T-helper 1 cell treated with Interleukin-12 subunit alpha and Interleukin-12 subunit beta and Interleukin-4 antibody, amounts not matched to agents 30 μg/mL and 1 μg/mL, for 36 hours (primary cell): ENCODE data around the gene PTPRD.

Experiments used
- H3K27ac Mint-ChIP-seq: one replicate; pipeline ENCODE4 v1.8.0; 2021; ENCODE audit warnings: mild to moderate bottlenecking, mixed read lengths
- H3K27me3 Mint-ChIP-seq: one replicate; pipeline ENCODE4 v1.8.0; 2021; ENCODE audit warnings: low read depth, mixed read lengths
- H3K36me3 Mint-ChIP-seq: one replicate; pipeline ENCODE4 v1.8.0; 2021; ENCODE audit warnings: low read depth, mixed read lengths
- H3K4me1 Mint-ChIP-seq: one replicate; pipeline ENCODE4 v1.8.0; 2021; ENCODE audit warnings: low read depth, mixed read lengths
- H3K4me3 Mint-ChIP-seq: one replicate; pipeline ENCODE4 v1.8.0; 2021; ENCODE audit warnings: mild to moderate bottlenecking, moderate library complexity, mixed read lengths
- H3K9me3 Mint-ChIP-seq: one replicate; pipeline ENCODE4 v1.8.0; 2021; ENCODE audit warnings: mixed read lengths

The PTPRD gene

DNA sequence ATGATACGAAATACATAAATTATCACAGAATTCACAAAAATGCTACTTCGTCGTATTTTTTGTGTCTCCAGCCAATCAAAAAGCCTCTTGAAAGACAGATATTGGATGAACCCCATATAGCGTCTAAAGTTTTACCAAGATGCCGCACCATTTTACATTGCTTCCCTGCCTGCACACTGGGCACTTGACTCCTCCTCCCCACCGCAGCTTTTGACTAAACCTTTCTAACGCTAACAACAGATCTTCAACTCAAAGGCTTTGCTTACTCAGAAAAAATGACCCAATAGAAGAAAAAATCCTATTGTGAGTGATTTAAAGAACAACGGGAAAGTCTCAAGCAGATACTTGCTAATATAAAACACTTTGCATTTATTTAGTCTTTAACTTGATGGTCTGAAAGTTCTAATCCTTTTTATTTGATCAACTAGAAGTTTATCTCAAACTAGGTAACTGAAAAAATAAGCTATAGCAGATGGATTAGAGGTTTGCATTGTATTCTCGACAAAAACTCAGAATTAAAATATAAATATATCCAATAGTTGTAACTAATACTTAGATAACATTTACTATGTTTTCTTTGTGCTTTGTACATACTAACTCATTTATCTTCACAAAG is 2204.1 kb downstream of the PTPRD start:
- H3K27ac Mint-ChIP-seq = no peak overlapping the region
- no peak overlapping the region for H3K4me3 Mint-ChIP-seq
- H3K27me3 Mint-ChIP-seq = peaks cover 13% of the 10 kb centered on the region
- no peaks in the 10 kb centered on the region for H3K9me3 Mint-ChIP-seq
- peaks cover 6% of the 10 kb centered on the region for H3K4me1 Mint-ChIP-seq
- H3K36me3 Mint-ChIP-seq = no peaks in the 10 kb centered on the region

DNA sequence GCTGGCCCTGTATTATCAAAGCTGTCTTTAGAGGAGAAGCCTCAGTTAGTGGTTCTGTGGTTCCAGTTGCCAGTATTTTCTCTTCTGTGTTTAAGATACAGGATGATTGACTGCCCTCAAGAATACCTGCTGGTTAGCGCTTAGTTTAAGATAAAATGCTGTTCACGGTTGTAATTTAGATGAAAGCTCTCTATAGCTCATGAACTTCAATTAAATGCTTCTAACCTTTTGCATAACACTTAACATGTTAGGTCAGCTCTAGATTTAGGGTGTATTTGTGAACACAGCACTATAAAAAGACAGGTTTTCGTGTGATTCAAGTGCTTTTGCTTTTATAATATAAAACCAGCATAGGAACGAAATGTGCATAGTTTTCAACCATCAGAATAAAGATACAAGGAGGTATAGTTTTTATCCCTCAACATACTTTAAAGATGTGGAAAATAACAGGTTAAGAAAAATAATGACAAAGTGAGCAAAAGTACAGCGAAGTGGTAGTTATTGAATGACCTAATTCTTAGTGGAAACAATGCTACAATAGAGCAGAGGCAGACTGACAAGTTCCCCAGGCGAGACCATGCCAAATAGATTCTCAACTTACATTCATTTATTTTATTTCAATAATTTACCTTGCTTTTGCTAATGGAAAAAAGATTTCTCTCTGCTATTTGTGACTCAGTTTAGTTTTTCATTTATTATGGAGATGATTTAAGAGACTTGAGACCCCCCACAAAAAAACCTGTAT is 2210.7 kb downstream of the PTPRD start:
- Mint-ChIP-seq H3K4me3 (no peak overlapping the region), H3K27me3 (no peaks in the 10 kb centered on the region), H3K4me1 (no peaks in the 10 kb centered on the region), H3K36me3 (no peaks in the 10 kb centered on the region), H3K9me3 (no peaks in the 10 kb centered on the region), H3K27ac (no peak overlapping the region)

DNA sequence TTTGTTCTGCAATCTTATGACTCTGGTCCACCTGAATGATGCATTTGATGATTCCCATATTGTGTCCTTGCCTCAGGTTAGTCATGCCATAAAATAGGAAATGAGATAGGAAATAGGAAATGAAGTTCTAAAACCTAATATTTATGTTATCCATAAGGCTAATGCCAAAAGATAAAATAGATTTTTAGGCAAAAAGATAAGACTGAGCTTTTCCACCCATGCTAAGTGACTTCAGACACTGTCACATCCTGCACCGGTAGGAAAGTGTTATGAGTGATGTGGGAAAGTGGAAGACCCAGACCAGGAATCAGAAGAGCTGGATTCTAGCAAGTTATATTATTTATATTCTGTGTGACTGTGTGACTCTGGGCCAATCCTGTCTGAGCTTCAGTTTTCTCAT is 2212.4 kb downstream of the PTPRD start:
- no peaks in the 10 kb centered on the region for H3K27me3 Mint-ChIP-seq
- no peaks in the 10 kb centered on the region for H3K36me3 Mint-ChIP-seq
- no peak overlapping the region for H3K4me3 Mint-ChIP-seq
- H3K4me1 Mint-ChIP-seq = no peaks in the 10 kb centered on the region
- no peaks in the 10 kb centered on the region for H3K9me3 Mint-ChIP-seq
- H3K27ac Mint-ChIP-seq = no peak overlapping the region

DNA sequence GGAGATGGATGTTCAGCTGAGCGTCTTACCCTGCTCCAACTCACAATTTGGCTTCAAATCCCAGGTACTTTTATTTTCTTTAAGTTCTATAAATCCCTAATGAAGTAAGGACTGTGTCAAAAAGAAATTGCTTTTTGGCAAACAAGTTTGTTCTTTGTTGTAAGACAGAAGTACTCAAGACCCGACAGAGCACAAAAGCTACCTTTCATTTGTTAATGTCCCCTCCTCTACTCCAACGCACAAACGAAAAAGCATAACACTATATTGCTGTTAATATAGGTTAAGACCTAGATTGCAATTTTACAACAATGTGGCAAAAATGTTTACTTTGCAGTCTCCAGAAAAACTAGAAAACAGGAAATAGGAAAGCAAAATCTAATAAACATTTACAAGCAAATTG is 2217.8 kb downstream of the PTPRD start:
- no peak overlapping the region for H3K4me3 Mint-ChIP-seq
- no peaks in the 10 kb centered on the region for H3K4me1 Mint-ChIP-seq
- no peaks in the 10 kb centered on the region for H3K9me3 Mint-ChIP-seq
- no peak overlapping the region for H3K27ac Mint-ChIP-seq
- H3K36me3 Mint-ChIP-seq = no peaks in the 10 kb centered on the region
- no peaks in the 10 kb centered on the region for H3K27me3 Mint-ChIP-seq

DNA sequence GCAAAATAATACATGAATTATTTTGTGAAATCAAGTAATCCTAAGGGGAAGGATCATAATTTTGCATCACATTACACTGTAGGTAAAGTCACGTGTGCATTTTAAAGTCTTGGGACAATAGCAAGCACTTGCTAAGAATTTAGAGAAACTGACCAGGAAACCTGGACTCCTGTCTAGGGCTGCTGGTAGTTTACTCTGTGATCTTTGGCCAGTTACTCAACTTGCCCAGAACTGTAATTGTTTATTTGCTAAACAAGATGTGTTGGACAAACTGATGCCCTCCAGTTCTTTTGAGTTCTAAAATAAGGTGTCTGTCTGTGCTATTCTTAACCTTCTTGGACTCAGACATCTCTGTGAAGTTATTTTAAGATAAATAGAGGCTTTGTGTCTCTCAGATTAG is 2218.5 kb downstream of the PTPRD start:
- Mint-ChIP-seq H3K36me3 (no peaks in the 10 kb centered on the region), H3K4me3 (no peak overlapping the region), H3K4me1 (no peaks in the 10 kb centered on the region), H3K9me3 (no peaks in the 10 kb centered on the region), H3K27ac (no peak overlapping the region), H3K27me3 (no peaks in the 10 kb centered on the region)

DNA sequence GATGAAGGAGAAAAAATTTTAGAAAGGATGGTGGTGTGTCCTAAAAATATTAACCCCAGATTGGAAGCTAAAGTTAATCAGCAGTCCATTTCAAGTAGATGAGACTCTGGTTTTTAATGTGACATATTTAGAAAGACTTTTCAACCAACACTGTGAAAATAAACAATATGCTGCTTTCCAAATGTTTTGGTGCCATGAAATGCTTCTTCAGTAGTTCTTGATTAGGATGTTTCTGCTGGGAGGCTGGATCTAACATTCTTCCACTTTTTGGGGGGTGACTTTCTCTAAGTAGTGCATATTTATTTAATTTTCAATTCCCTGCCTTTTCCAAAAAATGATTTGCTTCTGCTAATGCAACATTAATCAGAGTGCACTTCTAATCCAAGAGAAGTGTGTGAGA is 2219.9 kb downstream of the PTPRD start:
- Mint-ChIP-seq H3K9me3 (no peaks in the 10 kb centered on the region), H3K4me1 (no peaks in the 10 kb centered on the region), H3K27ac (no peak overlapping the region), H3K27me3 (no peaks in the 10 kb centered on the region), H3K4me3 (no peak overlapping the region), H3K36me3 (no peaks in the 10 kb centered on the region)

DNA sequence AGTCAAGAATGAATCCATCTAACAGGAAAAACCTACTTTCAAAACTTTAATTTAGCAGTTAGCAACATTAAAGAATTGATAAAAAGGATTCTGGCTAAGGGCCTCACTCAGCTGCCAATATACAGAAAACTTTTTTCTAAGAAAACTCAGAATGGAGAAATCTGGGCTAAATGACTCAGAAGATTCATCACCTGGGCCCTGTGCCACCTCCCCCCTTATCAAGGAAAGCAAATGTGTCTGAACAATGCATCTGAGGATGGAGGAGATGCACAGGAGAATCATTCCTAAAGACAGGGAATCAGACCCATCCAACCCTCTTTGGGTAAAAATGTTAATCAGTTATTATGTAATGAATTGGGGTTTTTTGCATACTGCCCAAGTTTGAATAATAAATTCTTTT is 2221.2 kb downstream of the PTPRD start:
- no peak overlapping the region for H3K27ac Mint-ChIP-seq
- no peaks in the 10 kb centered on the region for H3K36me3 Mint-ChIP-seq
- no peaks in the 10 kb centered on the region for H3K27me3 Mint-ChIP-seq
- H3K4me1 Mint-ChIP-seq = no peaks in the 10 kb centered on the region
- H3K4me3 Mint-ChIP-seq = no peak overlapping the region
- H3K9me3 Mint-ChIP-seq = no peaks in the 10 kb centered on the region

DNA sequence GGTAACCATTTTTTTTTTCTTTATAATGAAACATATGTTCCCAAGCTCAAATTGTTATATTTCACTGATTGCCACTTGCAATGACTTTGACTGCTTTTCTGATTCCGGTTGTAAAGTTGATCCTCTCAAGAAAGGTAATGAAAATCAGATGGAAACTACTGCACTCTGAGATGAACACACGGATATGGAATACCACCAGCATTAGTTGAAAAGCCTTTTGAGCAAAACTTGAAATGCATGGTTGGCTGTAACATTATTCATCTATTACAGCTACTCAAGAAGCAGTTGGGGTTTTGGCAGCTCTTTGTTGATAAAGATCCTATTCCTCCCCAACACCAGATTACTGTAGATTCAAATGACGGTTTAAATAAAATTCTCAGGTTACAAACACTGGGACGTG is 2221.7 kb downstream of the PTPRD start:
- Mint-ChIP-seq H3K27me3 (no peaks in the 10 kb centered on the region), H3K36me3 (no peaks in the 10 kb centered on the region), H3K4me3 (no peak overlapping the region), H3K27ac (no peak overlapping the region), H3K4me1 (no peaks in the 10 kb centered on the region), H3K9me3 (no peaks in the 10 kb centered on the region)

DNA sequence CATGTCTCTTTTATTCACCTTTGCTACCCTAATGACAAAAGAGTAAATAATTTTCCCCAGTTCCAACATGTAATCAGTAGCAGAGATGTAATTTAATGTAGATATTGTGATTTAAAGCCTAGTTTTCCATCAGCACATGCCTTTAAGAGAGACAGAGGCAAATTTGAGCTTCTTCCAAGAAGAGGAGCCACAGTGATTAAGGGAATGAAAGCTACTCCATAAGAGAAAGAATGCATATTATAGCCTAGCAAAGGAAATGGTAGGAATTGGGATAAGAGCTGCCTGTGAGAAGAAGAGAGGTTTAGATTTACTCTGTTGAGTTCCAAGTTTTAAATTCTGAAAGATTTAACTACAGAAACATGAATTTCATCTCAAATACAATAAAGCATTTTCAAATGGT is 2222.2 kb downstream of the PTPRD start:
- Mint-ChIP-seq H3K27ac (no peak overlapping the region), H3K9me3 (no peaks in the 10 kb centered on the region), H3K27me3 (no peaks in the 10 kb centered on the region), H3K36me3 (no peaks in the 10 kb centered on the region), H3K4me1 (no peaks in the 10 kb centered on the region), H3K4me3 (no peak overlapping the region)

DNA sequence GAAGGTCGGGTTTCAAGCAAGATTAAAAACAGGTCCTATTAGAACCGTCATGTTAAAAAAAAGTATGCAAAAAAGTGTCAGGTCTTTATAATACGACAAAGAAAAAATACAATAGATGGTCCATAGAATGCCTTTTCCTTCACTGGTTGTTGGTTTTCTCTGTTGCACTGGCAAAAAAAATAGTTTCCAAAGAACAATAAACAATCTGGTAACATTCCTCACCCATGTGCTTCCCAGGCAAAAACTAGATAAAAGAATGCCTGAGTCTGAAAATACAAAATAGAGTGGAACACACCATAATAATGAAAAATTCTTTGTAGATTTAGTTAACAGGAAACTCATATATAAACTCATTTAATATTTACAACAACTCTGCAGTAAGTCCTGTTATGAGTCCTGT is 2223.3 kb downstream of the PTPRD start:
- Mint-ChIP-seq H3K4me1 (no peaks in the 10 kb centered on the region), H3K27ac (no peak overlapping the region), H3K9me3 (no peaks in the 10 kb centered on the region), H3K36me3 (no peaks in the 10 kb centered on the region), H3K4me3 (no peak overlapping the region), H3K27me3 (no peaks in the 10 kb centered on the region)

DNA sequence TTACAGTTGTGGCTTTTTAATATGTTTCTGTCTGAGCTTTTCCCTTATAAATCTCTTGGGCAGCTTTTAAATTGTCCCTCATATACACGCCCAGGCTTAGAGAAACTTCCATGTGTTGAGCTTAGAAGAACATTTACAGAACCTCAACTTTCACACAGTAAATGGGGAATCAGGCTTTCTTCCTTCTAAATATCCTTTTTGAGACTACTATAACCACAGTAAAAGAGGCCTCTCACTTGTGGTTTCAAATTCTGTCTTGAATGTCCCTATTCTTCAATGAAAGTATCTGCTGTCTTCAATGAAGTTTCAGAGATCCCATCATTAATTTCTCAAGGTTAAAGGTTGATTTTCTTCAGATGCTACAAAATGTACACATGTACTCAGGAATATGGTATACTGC is 2224.7 kb downstream of the PTPRD start:
- Mint-ChIP-seq H3K36me3 (no peaks in the 10 kb centered on the region), H3K4me3 (no peak overlapping the region), H3K4me1 (no peaks in the 10 kb centered on the region), H3K27me3 (no peaks in the 10 kb centered on the region), H3K27ac (no peak overlapping the region), H3K9me3 (no peaks in the 10 kb centered on the region)

DNA sequence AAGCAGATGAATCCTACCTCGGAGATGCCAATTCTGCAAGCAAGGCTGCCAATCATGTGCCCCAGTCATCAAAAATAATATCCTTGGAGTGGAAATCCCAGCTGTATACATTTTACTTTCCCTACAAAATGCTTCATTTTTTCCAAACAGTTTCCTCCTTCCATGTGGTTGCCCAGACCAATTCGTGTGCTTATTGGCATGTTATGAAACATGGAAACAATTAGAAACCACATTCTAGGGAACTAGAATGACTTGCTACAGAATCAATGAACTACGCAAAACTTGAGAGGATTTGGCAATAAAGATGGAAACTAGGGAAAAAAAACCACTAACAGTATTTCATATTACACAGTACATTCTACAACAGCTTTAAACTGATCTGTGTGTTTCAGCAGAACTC is 2228.7 kb downstream of the PTPRD start:
- H3K4me1 Mint-ChIP-seq = no peaks in the 10 kb centered on the region
- no peak overlapping the region for H3K27ac Mint-ChIP-seq
- H3K9me3 Mint-ChIP-seq = no peaks in the 10 kb centered on the region
- no peaks in the 10 kb centered on the region for H3K27me3 Mint-ChIP-seq
- no peak overlapping the region for H3K4me3 Mint-ChIP-seq
- no peaks in the 10 kb centered on the region for H3K36me3 Mint-ChIP-seq

DNA sequence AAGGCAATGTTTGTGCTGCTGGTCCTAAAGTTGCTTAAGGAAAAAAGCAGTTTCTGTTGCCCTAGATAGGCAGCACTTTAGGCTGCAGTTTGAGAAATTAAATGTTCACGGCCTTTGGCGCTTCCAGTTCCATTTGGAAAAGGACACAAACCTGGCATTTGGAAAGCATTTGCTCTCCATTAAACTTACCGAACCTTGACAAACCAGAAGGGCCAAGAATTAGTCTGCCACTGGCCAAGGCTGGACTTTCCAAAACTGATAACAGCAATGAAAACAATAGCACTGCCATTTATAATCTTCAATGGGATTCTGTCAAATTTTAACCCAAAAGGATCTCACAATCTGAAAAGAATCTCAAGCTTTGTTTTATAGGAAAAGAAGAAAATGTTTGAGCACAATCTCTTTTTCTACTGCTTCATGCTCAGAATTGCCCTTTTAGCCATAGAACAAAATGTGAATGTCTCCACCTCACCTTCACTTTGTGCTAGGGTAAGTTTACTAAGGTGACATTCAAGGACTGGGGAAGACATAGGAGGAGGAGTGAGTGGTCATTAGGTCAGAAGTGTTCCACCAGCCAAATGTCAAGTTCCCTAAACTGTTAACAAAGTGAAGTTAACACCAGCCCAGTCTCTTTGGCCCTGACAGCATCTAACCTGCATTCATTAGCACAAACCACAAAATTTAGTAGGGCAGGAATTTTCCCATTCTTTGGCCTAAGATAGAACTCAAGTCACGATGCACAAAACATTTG is 2229.8 kb downstream of the PTPRD start:
- Mint-ChIP-seq H3K36me3 (no peaks in the 10 kb centered on the region), H3K27me3 (no peaks in the 10 kb centered on the region), H3K27ac (no peak overlapping the region), H3K4me3 (no peak overlapping the region), H3K9me3 (no peaks in the 10 kb centered on the region), H3K4me1 (no peaks in the 10 kb centered on the region)

DNA sequence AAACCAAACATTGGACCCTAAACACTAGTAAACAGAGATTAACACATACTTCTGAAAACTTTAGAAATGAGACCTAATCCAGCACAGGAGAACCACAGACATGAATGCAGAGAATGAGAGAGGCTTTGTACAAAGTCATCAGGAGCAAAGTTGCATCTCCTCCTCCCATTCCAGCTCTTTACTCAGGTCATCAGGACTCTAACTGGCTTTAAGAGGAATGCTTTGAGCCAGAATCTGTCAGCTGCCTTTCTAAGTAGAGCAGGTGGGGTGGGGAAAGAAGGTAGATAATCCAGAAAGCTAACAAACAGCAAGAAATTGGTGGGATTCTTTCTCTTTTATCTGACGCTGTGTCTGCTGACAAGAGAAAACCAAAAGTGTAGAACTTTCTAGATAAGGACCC is 2230.5 kb downstream of the PTPRD start:
- Mint-ChIP-seq H3K27ac (no peak overlapping the region), H3K9me3 (no peaks in the 10 kb centered on the region), H3K36me3 (no peaks in the 10 kb centered on the region), H3K4me1 (no peaks in the 10 kb centered on the region), H3K4me3 (no peak overlapping the region), H3K27me3 (no peaks in the 10 kb centered on the region)

DNA sequence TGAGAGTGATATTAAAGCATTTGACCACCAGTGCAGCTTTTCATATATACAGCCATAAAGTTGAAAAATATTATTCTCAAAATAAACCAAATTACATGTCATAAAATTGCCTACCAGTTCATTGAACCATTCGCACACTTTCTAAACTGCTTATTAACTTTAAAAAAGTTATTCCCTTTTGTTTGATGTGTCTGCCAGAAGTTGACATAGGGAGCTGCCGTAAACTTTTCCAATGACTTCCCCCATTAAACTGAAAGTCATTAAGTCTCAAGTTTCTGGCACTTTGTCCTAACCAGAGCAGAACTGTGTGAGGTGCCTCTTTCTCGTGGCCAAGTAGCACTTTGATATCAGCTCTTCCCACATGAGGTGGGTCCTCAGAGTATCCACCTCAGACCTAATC is 2231.2 kb downstream of the PTPRD start:
- no peak overlapping the region for H3K4me3 Mint-ChIP-seq
- H3K4me1 Mint-ChIP-seq = no peaks in the 10 kb centered on the region
- no peaks in the 10 kb centered on the region for H3K36me3 Mint-ChIP-seq
- no peaks in the 10 kb centered on the region for H3K9me3 Mint-ChIP-seq
- H3K27me3 Mint-ChIP-seq = no peaks in the 10 kb centered on the region
- no peak overlapping the region for H3K27ac Mint-ChIP-seq
